ENCODE data around the gene NELFE.

Gene NELFE

GRCh38 chr6:31930962-31931361, 27.8 kb downstream of the NELFE start:
- no CpG with 5 or more reads among the region's 1 CpG for WGBS, 2 experiments (ENCODE audit: insufficient coverage in 2 of 2)
- no peaks in the 10 kb centered on the region for H3K9me3 ChIP-seq (ENCODE audit: control insufficient read depth, low read length)
- no peaks in the 10 kb centered on the region for H3K4me1 ChIP-seq (ENCODE audit: control insufficient read depth, insufficient read depth, low read length, poor library complexity, severe bottlenecking)
- H3K27ac ChIP-seq (ENCODE audit: low read depth, low read length, severe bottlenecking), result no peak overlapping the region
- H3K36me3 ChIP-seq (ENCODE audit: control insufficient read depth, insufficient read depth, low read length), result no peaks in the 10 kb centered on the region
- no peak overlapping the region for H3K4me3 ChIP-seq (ENCODE audit: extremely low read depth, insufficient read depth, low read length, poor library complexity, severe bottlenecking)

GRCh38 chr6:31928672-31928939, 30.2 kb downstream of the NELFE start:
- no peak overlapping the region for H3K4me3 ChIP-seq (ENCODE audit: extremely low read depth, insufficient read depth, low read length, poor library complexity, severe bottlenecking)
- no peak overlapping the region for H3K27ac ChIP-seq (ENCODE audit: low read depth, low read length, severe bottlenecking)
- H3K9me3 ChIP-seq (ENCODE audit: control insufficient read depth, low read length), result no peaks in the 10 kb centered on the region
- WGBS, 2 experiments (ENCODE audit: insufficient coverage in 2 of 2), result 91% methylated on average over 8 to 9 of the region's 9 CpGs
- no peaks in the 10 kb centered on the region for H3K36me3 ChIP-seq (ENCODE audit: control insufficient read depth, insufficient read depth, low read length)
- H3K4me1 ChIP-seq (ENCODE audit: control insufficient read depth, insufficient read depth, low read length, poor library complexity, severe bottlenecking), result no peaks in the 10 kb centered on the region

- no peaks in the 10 kb centered on the region for H3K4me1 ChIP-seq (ENCODE audit: control insufficient read depth, insufficient read depth, low read length, poor library complexity, severe bottlenecking)
- 87 to 91% methylated on average over 6 to 11 of the region's 11 CpGs for WGBS, 2 experiments (ENCODE audit: insufficient coverage in 2 of 2)
- no peak overlapping the region for H3K27ac ChIP-seq (ENCODE audit: low read depth, low read length, severe bottlenecking)
- H3K4me3 ChIP-seq (ENCODE audit: extremely low read depth, insufficient read depth, low read length, poor library complexity, severe bottlenecking), result no peak overlapping the region
- no peaks in the 10 kb centered on the region for H3K36me3 ChIP-seq (ENCODE audit: control insufficient read depth, insufficient read depth, low read length)
- no peaks in the 10 kb centered on the region for H3K9me3 ChIP-seq (ENCODE audit: control insufficient read depth, low read length)
Observed at GRCh38 chr6:31927863-31928671, 30.7 kb downstream of the NELFE start.

- no peak within 1 kb of the TSS for H3K27ac ChIP-seq (ENCODE audit: low read depth, low read length, severe bottlenecking)
- no peaks in the 10 kb centered on the region for H3K9me3 ChIP-seq (ENCODE audit: control insufficient read depth, low read length)
- H3K4me3 ChIP-seq (ENCODE audit: extremely low read depth, insufficient read depth, low read length, poor library complexity, severe bottlenecking), result no peak within 1 kb of the TSS
- 54 to 81% methylated on average over 6 to 9 of the region's 11 CpGs for WGBS, 2 experiments (ENCODE audit: insufficient coverage in 2 of 2)
- H3K4me1 ChIP-seq (ENCODE audit: control insufficient read depth, insufficient read depth, low read length, poor library complexity, severe bottlenecking), result no peaks in the 10 kb centered on the region
- H3K36me3 ChIP-seq (ENCODE audit: control insufficient read depth, insufficient read depth, low read length), result no peaks in the 10 kb centered on the region
Observed at GRCh38 chr6:31927242-31927862, 31.4 kb downstream of the NELFE start, which contains the start of gene C2. TSS of gene C2 (plus strand) at chr6:31927717. CDS start at chr6:31927753, 36 bp downstream.

- no peak overlapping the region for H3K4me3 ChIP-seq (ENCODE audit: extremely low read depth, insufficient read depth, low read length, poor library complexity, severe bottlenecking)
- no peaks in the 10 kb centered on the region for H3K36me3 ChIP-seq (ENCODE audit: control insufficient read depth, insufficient read depth, low read length)
- no peaks in the 10 kb centered on the region for H3K4me1 ChIP-seq (ENCODE audit: control insufficient read depth, insufficient read depth, low read length, poor library complexity, severe bottlenecking)
- no peaks in the 10 kb centered on the region for H3K9me3 ChIP-seq (ENCODE audit: control insufficient read depth, low read length)
- WGBS, 2 experiments (ENCODE audit: insufficient coverage in 2 of 2), result 25 to 34% methylated on average over 3 to 5 of the region's 5 CpGs
- H3K27ac ChIP-seq (ENCODE audit: low read depth, low read length, severe bottlenecking), result no peak overlapping the region
Observed at GRCh38 chr6:31922942-31923341, 35.8 kb downstream of the NELFE start.

- WGBS, 2 experiments (ENCODE audit: insufficient coverage in 2 of 2), result 83 to 100% methylated on average over 1 to 2 of the region's 2 CpGs
- no peaks in the 10 kb centered on the region for H3K9me3 ChIP-seq (ENCODE audit: control insufficient read depth, low read length)
- H3K4me3 ChIP-seq (ENCODE audit: extremely low read depth, insufficient read depth, low read length, poor library complexity, severe bottlenecking), result no peak overlapping the region
- H3K4me1 ChIP-seq (ENCODE audit: control insufficient read depth, insufficient read depth, low read length, poor library complexity, severe bottlenecking), result no peaks in the 10 kb centered on the region
- no peak overlapping the region for H3K27ac ChIP-seq (ENCODE audit: low read depth, low read length, severe bottlenecking)
- no peaks in the 10 kb centered on the region for H3K36me3 ChIP-seq (ENCODE audit: control insufficient read depth, insufficient read depth, low read length)
Observed at GRCh38 chr6:31920811-31921210, 38.0 kb downstream of the NELFE start.

GRCh38 chr6:31919624-31920303, 39.0 kb downstream of the NELFE start:
- Histone ChIP-seq H3K36me3 (ENCODE audit: control insufficient read depth, insufficient read depth, low read length) (no peaks in the 10 kb centered on the region), H3K9me3 (ENCODE audit: control insufficient read depth, low read length) (no peaks in the 10 kb centered on the region), H3K4me1 (ENCODE audit: control insufficient read depth, insufficient read depth, low read length, poor library complexity, severe bottlenecking) (no peaks in the 10 kb centered on the region), H3K4me3 (ENCODE audit: extremely low read depth, insufficient read depth, low read length, poor library complexity, severe bottlenecking) (no peak overlapping the region), H3K27ac (ENCODE audit: low read depth, low read length, severe bottlenecking) (no peak overlapping the region)
- 81 to 88% methylated on average over 4 to 5 of the region's 6 CpGs for WGBS, 2 experiments (ENCODE audit: insufficient coverage in 2 of 2)

GRCh38 chr6:31918069-31918720, 40.6 kb downstream of the NELFE start:
- WGBS, 2 experiments (ENCODE audit: insufficient coverage in 2 of 2), result 88 to 100% methylated on average over 5 to 6 of the region's 8 CpGs
- no peaks in the 10 kb centered on the region for H3K9me3 ChIP-seq (ENCODE audit: control insufficient read depth, low read length)
- no peak overlapping the region for H3K4me3 ChIP-seq (ENCODE audit: extremely low read depth, insufficient read depth, low read length, poor library complexity, severe bottlenecking)
- no peaks in the 10 kb centered on the region for H3K4me1 ChIP-seq (ENCODE audit: control insufficient read depth, insufficient read depth, low read length, poor library complexity, severe bottlenecking)
- no peak overlapping the region for H3K27ac ChIP-seq (ENCODE audit: low read depth, low read length, severe bottlenecking)
- no peaks in the 10 kb centered on the region for H3K36me3 ChIP-seq (ENCODE audit: control insufficient read depth, insufficient read depth, low read length)

GRCh38 chr6:31915756-31916155, 43.0 kb downstream of the NELFE start:
- H3K4me1 ChIP-seq (ENCODE audit: control insufficient read depth, insufficient read depth, low read length, poor library complexity, severe bottlenecking), result no peaks in the 10 kb centered on the region
- no peaks in the 10 kb centered on the region for H3K36me3 ChIP-seq (ENCODE audit: control insufficient read depth, insufficient read depth, low read length)
- H3K9me3 ChIP-seq (ENCODE audit: control insufficient read depth, low read length), result no peaks in the 10 kb centered on the region
- no peak overlapping the region for H3K27ac ChIP-seq (ENCODE audit: low read depth, low read length, severe bottlenecking)
- no peak overlapping the region for H3K4me3 ChIP-seq (ENCODE audit: extremely low read depth, insufficient read depth, low read length, poor library complexity, severe bottlenecking)
- 91 to 98% methylated on average over 5 to 6 of the region's 6 CpGs for WGBS, 2 experiments (ENCODE audit: insufficient coverage in 2 of 2)

- Histone ChIP-seq H3K4me3 (ENCODE audit: extremely low read depth, insufficient read depth, low read length, poor library complexity, severe bottlenecking) (no peak overlapping the region), H3K4me1 (ENCODE audit: control insufficient read depth, insufficient read depth, low read length, poor library complexity, severe bottlenecking) (no peaks in the 10 kb centered on the region), H3K27ac (ENCODE audit: low read depth, low read length, severe bottlenecking) (no peak overlapping the region), H3K36me3 (ENCODE audit: control insufficient read depth, insufficient read depth, low read length) (no peaks in the 10 kb centered on the region), H3K9me3 (ENCODE audit: control insufficient read depth, low read length) (no peaks in the 10 kb centered on the region)
Observed at GRCh38 chr6:31915351-31915750, 43.4 kb downstream of the NELFE start.
